ES-I3 (cell line): ENCODE measurements around the gene HOXA11.

ENCODE experiments used
- H3K36me3 ChIP-seq: 2 replicates; pipeline ENCODE4 v1.6.1; 2013; ENCODE audit warnings: mild to moderate bottlenecking, low read length, control low read depth, moderate library complexity; ENCODE audit not compliant: insufficient read depth
- H3K4me1 ChIP-seq: 2 replicates; pipeline ENCODE4 v1.6.1; 2013; ENCODE audit warnings: mild to moderate bottlenecking, control low read depth, low read length; ENCODE audit not compliant: insufficient read depth
- H3K9ac ChIP-seq: 2 replicates; pipeline ENCODE4 v1.6.1; 2013; ENCODE audit warnings: low read depth, mild to moderate bottlenecking, low read length, moderate library complexity
- H3K9me3 ChIP-seq: 2 replicates; pipeline ENCODE4 v1.6.1; 2013; ENCODE audit warnings: mild to moderate bottlenecking, low read length, moderate library complexity; ENCODE audit not compliant: control insufficient read depth, insufficient read depth

Gene HOXA11

GRCh38 chr7:27184337-27185012 is 557 bp downstream of the HOXA11 start:
- Histone ChIP-seq H3K36me3 (no peaks in the 10 kb centered on the region), H3K9ac (peak overlapping the region; percentile 44; the same call in 1 of the 2 replicates), H3K9me3 (no peaks in the 10 kb centered on the region), H3K4me1 (peaks cover 7% of the 10 kb centered on the region; the same call in 1 of the 2 replicates)

GRCh38 chr7:27183682-27184336 is 1.2 kb downstream of the HOXA11 start:
- Histone ChIP-seq H3K9ac (peak overlapping the region; percentile 44; the same call in 1 of the 2 replicates), H3K4me1 (peaks cover 7% of the 10 kb centered on the region; the same call in 1 of the 2 replicates), H3K9me3 (no peaks in the 10 kb centered on the region), H3K36me3 (no peaks in the 10 kb centered on the region)

GRCh38 chr7:27182861-27183681 is 2.0 kb downstream of the HOXA11 start:
- Histone ChIP-seq H3K36me3 (no peaks in the 10 kb centered on the region), H3K4me1 (peaks cover 7% of the 10 kb centered on the region; the same call in 1 of the 2 replicates), H3K9me3 (no peaks in the 10 kb centered on the region), H3K9ac (peak overlapping the region; percentile 44; the same call in 1 of the 2 replicates)

DNA sequence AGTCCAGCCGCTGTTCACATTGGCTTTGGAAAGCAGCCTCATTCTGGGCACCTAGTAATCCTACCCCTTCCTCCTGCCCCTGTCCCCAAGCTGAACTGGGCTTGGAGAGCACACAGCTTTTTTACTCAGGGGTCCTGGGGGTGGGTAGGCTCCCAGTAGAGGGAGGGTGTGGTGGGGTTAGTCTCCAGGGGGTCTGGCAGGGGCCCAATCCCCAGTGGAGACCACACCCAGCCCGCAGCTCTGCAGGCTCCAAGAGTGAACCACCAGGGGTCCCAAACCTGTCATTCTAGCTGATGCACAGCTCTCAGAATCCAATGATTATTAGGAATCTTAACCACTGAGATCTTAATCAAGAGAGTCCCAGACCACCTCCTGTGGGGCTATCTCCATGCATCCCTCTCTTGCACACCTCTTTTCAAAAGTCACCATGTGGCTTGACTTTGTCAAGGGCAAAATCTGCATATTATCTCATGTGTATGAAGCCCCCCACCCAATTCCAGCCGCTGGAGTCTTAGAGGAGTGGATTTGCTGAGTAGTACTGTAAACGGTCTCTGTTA is 2.7 kb downstream of the HOXA11 start:
- no peaks in the 10 kb centered on the region for H3K9me3 ChIP-seq
- no peaks in the 10 kb centered on the region for H3K36me3 ChIP-seq
- peaks cover 7% of the 10 kb centered on the region; the same call in 1 of the 2 replicates for H3K4me1 ChIP-seq
- no peak overlapping the region for H3K9ac ChIP-seq

DNA sequence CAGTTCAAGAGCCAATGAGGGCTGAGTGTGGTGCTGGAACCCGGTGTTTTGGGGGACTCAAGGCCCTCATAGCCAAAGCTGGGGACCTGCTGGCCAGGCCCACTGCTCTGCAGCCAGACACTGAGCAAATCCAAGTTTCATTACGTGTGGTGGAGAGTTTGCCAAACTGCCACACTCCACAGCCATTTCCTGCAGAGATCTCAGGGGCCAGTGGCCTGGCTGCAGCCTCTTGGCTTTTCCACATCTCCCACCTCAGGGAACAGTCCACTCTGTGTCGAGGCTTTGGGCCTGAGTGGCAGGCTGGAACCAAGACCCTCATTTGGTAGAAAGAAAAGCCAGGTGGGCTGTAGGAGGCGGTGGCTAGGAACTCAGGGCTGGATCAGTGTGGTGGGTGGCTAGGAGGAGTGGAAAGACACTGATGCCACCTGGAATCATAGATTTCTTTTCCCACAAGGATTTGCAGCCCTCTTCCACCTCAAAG is 3.2 kb downstream of the HOXA11 start:
- Histone ChIP-seq H3K36me3 (no peaks in the 10 kb centered on the region), H3K9ac (no peak overlapping the region), H3K9me3 (no peaks in the 10 kb centered on the region), H3K4me1 (peaks cover 7% of the 10 kb centered on the region; the same call in 1 of the 2 replicates)

- H3K4me1 ChIP-seq, result peaks cover 3% of the 10 kb centered on the region; the same call in 1 of the 2 replicates
- H3K9me3 ChIP-seq, result no peaks in the 10 kb centered on the region
- no peak overlapping the region for H3K9ac ChIP-seq
- H3K36me3 ChIP-seq, result no peaks in the 10 kb centered on the region
These were observed 4.3 kb downstream of the HOXA11 start for GRCh38 chr7:27180431-27181420.

GRCh38 chr7:27179503-27180430 is 5.3 kb downstream of the HOXA11 start:
- no peaks in the 10 kb centered on the region for H3K36me3 ChIP-seq
- H3K4me1 ChIP-seq, result no peaks in the 10 kb centered on the region
- H3K9me3 ChIP-seq, result no peaks in the 10 kb centered on the region
- H3K9ac ChIP-seq, result peak overlapping the region; percentile 2; the same call in 1 of the 2 replicates

DNA sequence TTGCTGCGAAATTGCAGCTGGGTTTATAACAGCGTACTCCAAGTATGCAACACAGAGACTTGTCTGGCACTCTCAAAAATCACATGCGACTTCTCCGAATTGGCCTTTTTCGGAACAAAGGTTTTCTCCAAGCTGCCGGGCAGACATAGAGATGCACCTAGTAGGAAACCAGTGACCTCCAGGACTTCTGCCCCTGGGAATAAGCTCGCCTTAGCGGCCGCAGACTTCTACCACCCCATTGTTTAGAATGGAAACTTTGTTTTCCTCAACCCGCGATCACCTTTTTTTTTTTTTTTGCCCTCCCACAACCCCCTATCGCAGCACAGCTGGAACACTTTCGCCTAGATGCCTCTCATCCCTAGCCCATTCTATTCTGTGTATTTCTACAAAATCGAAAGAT is 6.0 kb downstream of the HOXA11 start:
- Histone ChIP-seq H3K36me3 (no peaks in the 10 kb centered on the region), H3K9me3 (no peaks in the 10 kb centered on the region), H3K9ac (no peak overlapping the region), H3K4me1 (no peaks in the 10 kb centered on the region)

- Histone ChIP-seq H3K9me3 (no peaks in the 10 kb centered on the region), H3K36me3 (no peaks in the 10 kb centered on the region), H3K9ac (no peak overlapping the region), H3K4me1 (no peaks in the 10 kb centered on the region)
These were observed 6.7 kb downstream of the HOXA11 start for GRCh38 chr7:27178366-27178765.

GRCh38 chr7:27177795-27178320 is 7.2 kb downstream of the HOXA11 start:
- H3K9me3 ChIP-seq, result no peaks in the 10 kb centered on the region
- H3K4me1 ChIP-seq, result no peaks in the 10 kb centered on the region
- H3K9ac ChIP-seq, result no peak overlapping the region
- H3K36me3 ChIP-seq, result no peaks in the 10 kb centered on the region

- H3K4me1 ChIP-seq, result no peaks in the 10 kb centered on the region
- no peak overlapping the region for H3K9ac ChIP-seq
- no peaks in the 10 kb centered on the region for H3K9me3 ChIP-seq
- no peaks in the 10 kb centered on the region for H3K36me3 ChIP-seq
These were observed 7.9 kb downstream of the HOXA11 start for GRCh38 chr7:27176962-27177794.

- H3K9ac ChIP-seq, result no peak overlapping the region
- H3K36me3 ChIP-seq, result no peaks in the 10 kb centered on the region
- no peaks in the 10 kb centered on the region for H3K9me3 ChIP-seq
- H3K4me1 ChIP-seq, result peaks cover 5% of the 10 kb centered on the region; the same call in 1 of the 2 replicates
These were observed 8.5 kb downstream of the HOXA11 start for GRCh38 chr7:27176524-27176845.
